Measurements from ENCODE around the gene ZDHHC7.

DNA sequence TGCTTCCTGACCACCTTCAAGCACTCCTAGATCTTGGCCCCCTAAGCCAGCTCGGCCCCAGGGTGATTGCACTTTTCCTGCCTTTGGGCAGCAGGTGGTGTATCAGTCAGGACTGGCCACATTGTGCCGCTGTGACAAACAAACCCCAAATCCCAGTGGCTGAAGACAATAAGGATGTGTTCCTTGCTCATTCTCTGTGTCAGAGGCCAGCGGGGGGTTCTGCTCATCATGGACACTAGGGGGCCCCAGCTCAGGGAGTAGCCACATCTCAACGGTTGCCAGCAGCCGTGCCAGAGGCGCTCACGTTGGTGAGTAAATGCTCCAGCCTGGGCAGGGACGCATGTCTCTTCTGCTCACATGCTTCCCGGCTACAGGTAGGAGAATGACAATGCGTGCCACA lies 60.4 kb downstream of the ZDHHC7 start:
- TF ChIP-seq, protein P1, sequence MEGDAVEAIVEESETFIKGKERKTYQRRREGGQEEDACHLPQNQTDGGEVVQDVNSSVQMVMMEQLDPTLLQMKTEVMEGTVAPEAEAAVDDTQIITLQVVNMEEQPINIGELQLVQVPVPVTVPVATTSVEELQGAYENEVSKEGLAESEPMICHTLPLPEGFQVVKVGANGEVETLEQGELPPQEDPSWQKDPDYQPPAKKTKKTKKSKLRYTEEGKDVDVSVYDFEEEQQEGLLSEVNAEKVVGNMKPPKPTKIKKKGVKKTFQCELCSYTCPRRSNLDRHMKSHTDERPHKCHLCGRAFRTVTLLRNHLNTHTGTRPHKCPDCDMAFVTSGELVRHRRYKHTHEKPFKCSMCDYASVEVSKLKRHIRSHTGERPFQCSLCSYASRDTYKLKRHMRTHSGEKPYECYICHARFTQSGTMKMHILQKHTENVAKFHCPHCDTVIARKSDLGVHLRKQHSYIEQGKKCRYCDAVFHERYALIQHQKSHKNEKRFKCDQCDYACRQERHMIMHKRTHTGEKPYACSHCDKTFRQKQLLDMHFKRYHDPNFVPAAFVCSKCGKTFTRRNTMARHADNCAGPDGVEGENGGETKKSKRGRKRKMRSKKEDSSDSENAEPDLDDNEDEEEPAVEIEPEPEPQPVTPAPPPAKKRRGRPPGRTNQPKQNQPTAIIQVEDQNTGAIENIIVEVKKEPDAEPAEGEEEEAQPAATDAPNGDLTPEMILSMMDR (IDR thresholded peaks at IDR 0.05) = no peak
- TF ChIP-seq POLR2A (IDR thresholded peaks at IDR 0.05) (no peak), EP300 (IDR thresholded peaks at IDR 0.05) (no peak)
